Endodermal cell (in vitro differentiated cells): ENCODE data around the gene KBTBD12. TPM values are rescaled to one million over a fixed set of nuclear protein-coding genes. Genes with fewer than 3 reads are reported as not detected.
A peak's percentile ranks its signal among the peaks of the same experiment; 100 is the strongest.

Source experiments
- DNase-seq: peaks from one replicate; pipeline ENCODE4 v3.0.0-alpha.2; 2017
- H3K27ac ChIP-seq: 2 replicates; pipeline ENCODE4 v1.5.1; 2013; ENCODE audit warnings: mild to moderate bottlenecking, low read depth, low read length, moderate library complexity
- H3K27me3 ChIP-seq: 2 replicates; pipeline ENCODE4 v1.6.1; 2013; ENCODE audit warnings: mild to moderate bottlenecking, low read length, moderate library complexity; ENCODE audit not compliant: insufficient read depth, control insufficient read depth, poor library complexity, severe bottlenecking
- H3K36me3 ChIP-seq: 2 replicates; pipeline ENCODE4 v1.7.0; 2013; ENCODE audit warnings: mild to moderate bottlenecking, low read length, moderate library complexity; ENCODE audit not compliant: control insufficient read depth, insufficient read depth
- H3K4me1 ChIP-seq: one replicate; pipeline ENCODE4 v1.7.0; 2013; ENCODE audit warnings: low read length; ENCODE audit not compliant: control insufficient read depth, insufficient read depth
- H3K4me3 ChIP-seq: 2 replicates; pipeline ENCODE4 v1.5.1; 2013; ENCODE audit warnings: mild to moderate bottlenecking, low read length, moderate library complexity
- H3K9ac ChIP-seq: 2 replicates; pipeline ENCODE4 v1.6.1; 2013; ENCODE audit warnings: mild to moderate bottlenecking, low read length, moderate library complexity; ENCODE audit not compliant: poor library complexity, severe bottlenecking; ENCODE audit errors: extremely low read depth
- H3K9me3 ChIP-seq: 2 replicates; pipeline ENCODE4 v1.6.1; 2013; ENCODE audit warnings: mild to moderate bottlenecking, low read length, moderate library complexity; ENCODE audit not compliant: control insufficient read depth
- H3K27ac Mint-ChIP-seq: 2 replicates; pipeline ENCODE4 v1.8.0; 2020; ENCODE audit warnings: mixed read lengths
- H3K27me3 Mint-ChIP-seq: 2 replicates; pipeline ENCODE4 v1.8.0; 2021; ENCODE audit warnings: mild to moderate bottlenecking, mixed read lengths; ENCODE audit not compliant: insufficient read depth
- H3K36me3 Mint-ChIP-seq: 2 replicates; pipeline ENCODE4 v1.8.0; 2020; ENCODE audit warnings: low read depth, mixed read lengths
- H3K4me1 Mint-ChIP-seq: 2 replicates; pipeline ENCODE4 v1.8.0; 2020; ENCODE audit warnings: mixed read lengths
- H3K4me3 Mint-ChIP-seq: 2 replicates; pipeline ENCODE4 v1.8.0; 2020; ENCODE audit warnings: mild to moderate bottlenecking, moderate library complexity, mixed read lengths
- H3K9me3 Mint-ChIP-seq: 2 replicates; pipeline ENCODE4 v1.8.0; 2020; ENCODE audit warnings: mild to moderate bottlenecking, mixed read lengths
- CTCF ChIP-seq: fragments of 200-600 bp; sonication (generic); conservative IDR thresholded peaks from 2 replicates; pipeline ENCODE4 v1.5.0; 2021; ENCODE audit warnings: antibody characterized with exemption, mild to moderate bottlenecking
- WGBS, 2 experiments: methylation state at CpG; one replicate each; pipeline versions ENCODE4 v1.1.5 to v1.1.7; 2013; ENCODE audit warnings: missing lambda C conversion rate in 2 of 2, mixed read lengths in 1 of 2; ENCODE audit not compliant: insufficient coverage in 1 of 2, insufficient read length in 1 of 2; 5-methylcytosine and 5-hydroxymethylcytosine counted together
- total RNA-seq, 2 donors: library from RNA; stranded (reverse); fragmentation: NEBNext Ultra II Directional in 1 of 2; extraction: Animal tissue kit (Norgen Biotek cat#: 25700) in 1 of 2; gene quantifications; 2 replicates in 1 of 2; 3 replicates in 1 of 2; pipeline ENCODE4 v1.2.1, GENCODE V29; 2021

Gene KBTBD12
- total RNA-seq, 2 donors from 2014 or later, result 0.24 to 0.42 TPM

- no peak overlapping the region for H3K9ac ChIP-seq
- no peaks in the 10 kb centered on the region for H3K27me3 ChIP-seq
- WGBS, 2 experiments, result 92 to 100% methylated on average over 1 of the region's 1 CpG
- peaks cover 4% of the 10 kb centered on the region for H3K27me3 Mint-ChIP-seq
- no peaks in the 10 kb centered on the region for H3K4me1 Mint-ChIP-seq
- DNase-seq, result no peak
- no peak overlapping the region for H3K27ac ChIP-seq
- no peak overlapping the region for H3K27ac Mint-ChIP-seq
- no peak overlapping the region for H3K4me3 Mint-ChIP-seq
- no peaks in the 10 kb centered on the region for H3K9me3 Mint-ChIP-seq
- no peaks in the 10 kb centered on the region for H3K36me3 ChIP-seq
- H3K4me1 ChIP-seq, result no peaks in the 10 kb centered on the region
- no peaks in the 10 kb centered on the region for H3K9me3 ChIP-seq
- H3K4me3 ChIP-seq, result no peak overlapping the region
- peak; percentile 11 for TF ChIP-seq CTCF
- no peaks in the 10 kb centered on the region for H3K36me3 Mint-ChIP-seq
Observed at GRCh38 chr3:127933396-127933795, 18.4 kb downstream of the KBTBD12 start.

GRCh38 chr3:127938800-127939199 is 23.8 kb downstream of the KBTBD12 start:
- no peak overlapping the region for H3K9ac ChIP-seq
- no peak for DNase-seq
- no peaks in the 10 kb centered on the region for H3K4me1 Mint-ChIP-seq
- peaks cover 9% of the 10 kb centered on the region for H3K27me3 ChIP-seq
- no peak overlapping the region for H3K4me3 ChIP-seq
- no peaks in the 10 kb centered on the region for H3K4me1 ChIP-seq
- 83% methylated on average over 4 of the region's 4 CpGs; no CpG with 5 or more reads in 1 of the 2 experiments for WGBS, 2 experiments
- H3K9me3 Mint-ChIP-seq, result peaks cover 8% of the 10 kb centered on the region
- no peak for TF ChIP-seq CTCF
- H3K36me3 Mint-ChIP-seq, result no peaks in the 10 kb centered on the region
- H3K9me3 ChIP-seq, result no peaks in the 10 kb centered on the region
- no peak overlapping the region for H3K27ac Mint-ChIP-seq
- H3K4me3 Mint-ChIP-seq, result no peak overlapping the region
- H3K27ac ChIP-seq, result no peak overlapping the region
- peaks cover 19% of the 10 kb centered on the region for H3K27me3 Mint-ChIP-seq
- H3K36me3 ChIP-seq, result no peaks in the 10 kb centered on the region

GRCh38 chr3:127940116-127940515 is 25.1 kb downstream of the KBTBD12 start:
- Mint-ChIP-seq H3K27ac (no peak overlapping the region), H3K4me1 (no peaks in the 10 kb centered on the region)

More at GRCh38 chr3:127940116-127940515, 25.1 kb downstream of the KBTBD12 start:
- no peak overlapping the region for H3K4me3 Mint-ChIP-seq
- peaks cover 9% of the 10 kb centered on the region for H3K9me3 Mint-ChIP-seq
- peaks cover 19% of the 10 kb centered on the region for H3K27me3 Mint-ChIP-seq
- TF ChIP-seq CTCF, result no peak
- 80% methylated on average over 2 of the region's 2 CpGs; no CpG with 5 or more reads in 1 of the 2 experiments for whole genome bisulfite sequencing, 2 experiments
- Histone ChIP-seq H3K4me1 (no peaks in the 10 kb centered on the region), H3K27ac (no peak overlapping the region), H3K36me3 (no peaks in the 10 kb centered on the region), H3K9me3 (no peaks in the 10 kb centered on the region), H3K9ac (no peak overlapping the region), H3K4me3 (no peak overlapping the region), H3K27me3 (peaks cover 9% of the 10 kb centered on the region)
- DNase-seq, result no peak
- no peaks in the 10 kb centered on the region for H3K36me3 Mint-ChIP-seq
